DMS53 (cell line): ENCODE data around the gene HILPDA.

Experiments
- DNase-seq: peaks from one replicate; lab custom pipeline; 2025; lab: John Stamatoyannopoulos, UW

Gene HILPDA

GRCh38 chr7:128431754-128432153, 23.9 kb upstream of the HILPDA start:
- no peak for DNase-seq

GRCh38 chr7:128434413-128435326, 21.0 kb upstream of the HILPDA start:
- DNase-seq: peak; percentile 38

- DNase-seq: peak; percentile 54
Observed at GRCh38 chr7:128435327-128435686, 20.4 kb upstream of the HILPDA start.

- no peak for DNase-seq
Observed at GRCh38 chr7:128437426-128438332, 18.0 kb upstream of the HILPDA start.

GRCh38 chr7:128442356-128442755, 13.3 kb upstream of the HILPDA start:
- peak; percentile 31 for DNase-seq

GRCh38 chr7:128443831-128444600, 11.7 kb upstream of the HILPDA start:
- DNase-seq: peak; percentile 91

- DNase-seq: no peak
Observed at GRCh38 chr7:128446306-128446705, 9.4 kb upstream of the HILPDA start.

- no peak for DNase-seq
Observed at GRCh38 chr7:128447941-128448564, 7.6 kb upstream of the HILPDA start.

- DNase-seq: no peak
Observed at GRCh38 chr7:128448751-128449302, 6.9 kb upstream of the HILPDA start.

- DNase-seq: no peak
Observed at GRCh38 chr7:128450409-128450808, 5.3 kb upstream of the HILPDA start.

- no peak for DNase-seq
Observed at GRCh38 chr7:128450913-128451312, 4.8 kb upstream of the HILPDA start.

GRCh38 chr7:128452552-128452951, 3.1 kb upstream of the HILPDA start:
- no peak for DNase-seq

GRCh38 chr7:128453836-128454804, 1.6 kb upstream of the HILPDA start:
- DNase-seq: no peak

GRCh38 chr7:128454808-128455542, 703 bp upstream of the HILPDA start:
- peak; percentile 65 for DNase-seq

GRCh38 chr7:128456255-128456725, 612 bp downstream of the HILPDA start:
- DNase-seq: peak; percentile 75

- DNase-seq: peak; percentile 40
Observed at GRCh38 chr7:128457385-128457784, 1.7 kb downstream of the HILPDA start.

GRCh38 chr7:128458956-128459355, 3.3 kb downstream of the HILPDA start:
- DNase-seq: no peak

- peak; percentile 80 for DNase-seq
Observed at GRCh38 chr7:128459394-128459878, 3.8 kb downstream of the HILPDA start.

- no peak for DNase-seq
Observed at GRCh38 chr7:128462460-128462859, 6.8 kb downstream of the HILPDA start.
